IMR-90 (cell line): ENCODE measurements around the gene TMBIM1. TPM values are rescaled to one million over a fixed set of nuclear protein-coding genes. Genes with fewer than 3 reads are reported as not detected.

ENCODE experiments used
- ATAC-seq: fragments of 200-7000 bp; cut with Tn5 transposase; 2 replicates; pipeline ENCODE4 v1.9.1; 2020; ENCODE audit warnings: low read depth, mild to moderate bottlenecking, moderate library complexity
- BruUV-seq: library from RNA; stranded (reverse); fragments of 400-500 nt; replicated peaks from 2 replicates; lab custom pipeline; 2021; lab: Mats Ljungman, UMichigan
- CTCF ChIA-PET: fragments of 300-600 bp; formaldehyde crosslinking; extraction: SDS; loops from one replicate; lab custom pipeline; 2021; ENCODE audit warnings: antibody characterized with exemption; lab: Yijun Ruan, JAX
- POLR2A ChIA-PET: fragments of 300-600 bp; sonication (Branson Sonifier 250); formaldehyde crosslinking; loops from one replicate; lab custom pipeline; 2022; ENCODE audit warnings: antibody characterized with exemption; ENCODE audit not compliant: unreplicated experiment; lab: Charles Lee
- DNase-seq: peaks from one replicate; pipeline ENCODE4 v3.0.0; 2013
- H2AFZ ChIP-seq: replicated peaks from 2 replicates; pipeline ENCODE3; 2013; ENCODE audit warnings: low read length, mild to moderate bottlenecking; ENCODE audit not compliant: poor library complexity
- H2AK5ac ChIP-seq: 2 replicates; pipeline ENCODE4 v1.6.1; 2013; ENCODE audit warnings: low read depth, low read length, inconsistent platforms
- H2AK9ac ChIP-seq: replicated peaks from 2 replicates; pipeline ENCODE3; 2013; ENCODE audit warnings: mild to moderate bottlenecking, low read depth, low read length, moderate library complexity; ENCODE audit not compliant: poor library complexity
- H2BK120ac ChIP-seq: 2 replicates; pipeline ENCODE4 v1.6.1; 2013; ENCODE audit warnings: low read depth, low read length, inconsistent platforms
- H2BK15ac ChIP-seq: 3 replicates; pipeline ENCODE4 v1.6.1; 2013; ENCODE audit warnings: low read depth, low read length, inconsistent platforms
- H2BK20ac ChIP-seq: 2 replicates; pipeline ENCODE4 v1.6.1; 2013; ENCODE audit warnings: low read depth, mild to moderate bottlenecking, inconsistent platforms, low read length, moderate library complexity
- H2BK5ac ChIP-seq: 2 replicates; pipeline ENCODE4 v1.6.1; 2013; ENCODE audit warnings: mild to moderate bottlenecking, low read depth, low read length, inconsistent platforms; ENCODE audit not compliant: poor library complexity, severe bottlenecking
- H3K14ac ChIP-seq: replicated peaks from 2 replicates; pipeline ENCODE4 v1.6.1; 2013; ENCODE audit warnings: low read depth, low read length, inconsistent platforms
- H3K18ac ChIP-seq: 2 replicates; pipeline ENCODE4 v1.6.1; 2013; ENCODE audit warnings: low read depth, low read length, control low read depth
- H3K23ac ChIP-seq: 2 replicates; pipeline ENCODE4 v1.6.1; 2013; ENCODE audit warnings: low read depth, low read length, inconsistent platforms
- H3K27ac ChIP-seq: 2 replicates; pipeline ENCODE4 v1.5.1; 2013; ENCODE audit warnings: mild to moderate bottlenecking, control low read depth, low read length; ENCODE audit not compliant: insufficient read depth
- H3K27me3 ChIP-seq: 2 replicates; pipeline ENCODE4 v1.6.1; 2013; ENCODE audit warnings: low read length; ENCODE audit not compliant: control insufficient read depth, insufficient read depth
- H3K36me3 ChIP-seq: 2 replicates; pipeline ENCODE4 v1.6.1; 2013; ENCODE audit warnings: low read length, mixed read lengths; ENCODE audit not compliant: control insufficient read depth, insufficient read depth
- H3K4ac ChIP-seq: 2 replicates; pipeline ENCODE4 v1.6.1; 2013; ENCODE audit warnings: low read depth, low read length, inconsistent platforms
- H3K4me1 ChIP-seq: 2 replicates; pipeline ENCODE4 v1.6.1; 2013; ENCODE audit warnings: low read length, mixed read lengths; ENCODE audit not compliant: control insufficient read depth, insufficient read depth
- H3K4me2 ChIP-seq: 2 replicates; pipeline ENCODE4 v1.6.1; 2013; ENCODE audit warnings: low read depth, mild to moderate bottlenecking, control low read depth, low read length, moderate library complexity
- H3K4me3 ChIP-seq: 2 replicates; pipeline ENCODE4 v1.5.1; 2013; ENCODE audit warnings: low read depth, mild to moderate bottlenecking, control low read depth, low read length, moderate library complexity; ENCODE audit not compliant: insufficient read depth
- H3K56ac ChIP-seq: 2 replicates; pipeline ENCODE4 v1.6.1; 2013; ENCODE audit warnings: low read length, inconsistent platforms; ENCODE audit not compliant: insufficient read depth; ENCODE audit errors: extremely low read depth
- H3K79me1 ChIP-seq, 2 experiments: 2 replicates each; pipeline ENCODE4 v1.6.1; 2013; ENCODE audit warnings: low read length in 2 of 2, inconsistent platforms in 1 of 2, low read depth in 1 of 2
- H3K9ac ChIP-seq: 2 replicates; pipeline ENCODE4 v1.6.1; 2013; ENCODE audit warnings: low read depth, low read length, control low read depth
- H3K9me1 ChIP-seq: 2 replicates; pipeline ENCODE4 v1.6.1; 2013; ENCODE audit warnings: low read length, inconsistent platforms; ENCODE audit not compliant: insufficient read depth
- H3K9me3 ChIP-seq: 2 replicates; pipeline ENCODE4 v1.6.1; 2013; ENCODE audit warnings: low read length; ENCODE audit not compliant: control insufficient read depth, insufficient read depth
- H4K20me1 ChIP-seq: 2 replicates; pipeline ENCODE4 v1.6.1; 2013; ENCODE audit warnings: low read length, inconsistent platforms; ENCODE audit not compliant: insufficient read depth
- H4K5ac ChIP-seq: 2 replicates; pipeline ENCODE4 v1.6.1; 2013; ENCODE audit warnings: mild to moderate bottlenecking, low read depth, low read length, control low read depth
- H4K8ac ChIP-seq, 2 experiments: 2 replicates each; pipeline ENCODE4 v1.6.1; 2013; ENCODE audit warnings: low read depth in 2 of 2, low read length in 2 of 2, control low read depth in 1 of 2, inconsistent platforms in 1 of 2
- H4K91ac ChIP-seq: 2 replicates; pipeline ENCODE4 v1.6.1; 2013; ENCODE audit warnings: low read depth, low read length, inconsistent platforms; ENCODE audit not compliant: insufficient read depth
- BHLHE40 ChIP-seq: fragments of 150-350 bp; IDR thresholded peaks from 2 replicates; pipeline ENCODE4 v1.6.1; 2016; ENCODE audit warnings: mild to moderate bottlenecking, low read depth, low read length
- CHD1 ChIP-seq: IDR thresholded peaks from 2 replicates; pipeline ENCODE4 v1.6.1; 2012; ENCODE audit warnings: low read depth, low read length, improper control_type of control experiment
- CTCF ChIP-seq: conservative IDR thresholded peaks from 2 replicates; pipeline ENCODE4 v1.5.1; 2012; ENCODE audit warnings: mild to moderate bottlenecking, low read depth, low read length, improper control_type of control experiment
- ELK1 ChIP-seq: fragments of 150-350 bp; IDR thresholded peaks from 2 replicates; pipeline ENCODE4 v1.6.1; 2016; ENCODE audit warnings: low read depth, mild to moderate bottlenecking, low read length, moderate library complexity, borderline replicate concordance
- FOS ChIP-seq: fragments of 150-350 bp; IDR thresholded peaks from 2 replicates; pipeline ENCODE4 v1.6.1; 2016; ENCODE audit warnings: low read depth, low read length
- MAFK ChIP-seq: IDR thresholded peaks from 2 replicates; pipeline ENCODE4 v1.6.1; 2012; ENCODE audit warnings: low read depth, low read length, improper control_type of control experiment
- MXI1 ChIP-seq: IDR thresholded peaks from 2 replicates; pipeline ENCODE4 v1.6.1; 2012; ENCODE audit warnings: low read depth, mild to moderate bottlenecking, low read length, moderate library complexity, borderline replicate concordance
- NFE2L2 ChIP-seq: fragments of 150-350 bp; IDR thresholded peaks from 2 replicates; pipeline ENCODE4 v1.6.1; 2016; ENCODE audit warnings: low read depth, mild to moderate bottlenecking, low read length
- POLR2A ChIP-seq: IDR thresholded peaks from 2 replicates; pipeline ENCODE4 v1.6.1; 2012; ENCODE audit warnings: mild to moderate bottlenecking, low read depth, low read length
- RAD21 ChIP-seq: IDR thresholded peaks from 2 replicates; pipeline ENCODE4 v1.6.1; 2012; ENCODE audit warnings: low read length, improper control_type of control experiment
- RCOR1 ChIP-seq: IDR thresholded peaks from 2 replicates; pipeline ENCODE4 v1.6.1; 2012; ENCODE audit warnings: mild to moderate bottlenecking, low read length, improper control_type of control experiment; ENCODE audit not compliant: insufficient replicate concordance
- RFX5 ChIP-seq: IDR thresholded peaks from 2 replicates; pipeline ENCODE4 v1.8.0; 2012; ENCODE audit warnings: low read depth, mild to moderate bottlenecking, low read length, moderate library complexity
- SMC3 ChIP-seq: fragments of 150-350 bp; IDR thresholded peaks from 2 replicates; pipeline ENCODE4 v1.6.1; 2016; ENCODE audit warnings: low read depth, mild to moderate bottlenecking, antibody characterized with exemption, low read length, moderate library complexity
- WGBS, 2 experiments: methylation state at CpG; one replicate each; pipeline versions ENCODE4 v1.1.5 to v1.1.7; 2013; ENCODE audit warnings: missing lambda C conversion rate in 2 of 2; ENCODE audit not compliant: insufficient read length in 1 of 2; ENCODE audit errors: extremely low coverage in 2 of 2; 5-methylcytosine and 5-hydroxymethylcytosine counted together
- dilution Hi-C: fragments of 300-500 bp; cut with HindIII; formaldehyde crosslinking; loops from one replicate; pipeline ENCODE4 v1.14.3; 2018; ENCODE audit warnings: low sequenced_read_pairs; ENCODE audit not compliant: unreplicated experiment
- in situ Hi-C: fragments of 300-500 bp; cut with MboI; formaldehyde crosslinking; loops from 3 replicates; pipeline ENCODE4 v1.14.3; 2019; ENCODE audit warnings: low sequenced_read_pairs, inconsistent platforms, mixed read lengths
- intact Hi-C: fragments of 100-400 bp; cut with micrococcal nuclease; formaldehyde crosslinking; loops from 2 replicates; pipeline ENCODE4 v1.10.0; 2022
- polyA plus RNA-seq, 3 experiments: library from polyadenylated mRNA; depleted of rRNA; stranded (reverse); fragments of >200 nt; gene quantifications; 2 replicates each; pipeline ENCODE4 v1.2.3, GENCODE V29; 2012; ENCODE audit warnings: low replicate concordance in 1 of 3
- total RNA-seq: library from RNA; depleted of rRNA; stranded (reverse); fragments of >200 nt; gene quantifications from 2 replicates; pipeline ENCODE4 v1.2.3, GENCODE V29; 2012

TMBIM1 gene
- total and polyA plus RNA-seq, 2 of the 4 experiments (the other 2 are of a cell fraction), result 84.6 to 102 TPM

- DNase-seq (peak; percentile 99), ATAC-seq (peak; percentile 94)
- CTCF ChIA-PET, result interaction anchor here (0.7 to 3.9 kb wide), 5 partner anchors 11 to 27 kb away, joined by 3 to 24 read pairs (median 3); partner anchors contain the start of gene TMBIM1
- Histone ChIP-seq H3K56ac (peak within 1 kb of the TSS; percentile 56), H2AK5ac (peak within 1 kb of the TSS; percentile 63), H3K9me1 (0 out of 2 replicates have a peak, but pooled peaks cover 3% of the 10 kb centered on the region), H4K91ac (peak within 1 kb of the TSS; percentile 58), H3K23ac (peak within 1 kb of the TSS; percentile 62), H2AFZ (peak within 1 kb of the TSS; percentile 98), H2AK9ac (peak within 1 kb of the TSS; percentile 97), H3K18ac (no peak within 1 kb of the TSS; the same call in 1 of the 2 replicates), H3K27me3 (no peaks in the 10 kb centered on the region), H3K14ac (peak within 1 kb of the TSS; percentile 80), H2BK20ac (no peak within 1 kb of the TSS), H2BK120ac (no peak within 1 kb of the TSS; the same call in 1 of the 2 replicates), H3K9ac (peak within 1 kb of the TSS; percentile 82), H3K4ac (peak within 1 kb of the TSS; percentile 78), H3K36me3 (peaks cover 38% of the 10 kb centered on the region), H4K8ac (peak within 1 kb of the TSS; percentile 52 to 89), H3K4me2 (peak within 1 kb of the TSS; percentile 91), H2BK5ac (peak within 1 kb of the TSS; percentile 30), H3K27ac (peak within 1 kb of the TSS; percentile 64), H4K5ac (0 out of 2 replicates have a peak within 1 kb of the TSS, but pooled peaks have one; percentile 26), H4K20me1 (peaks cover 12% of the 10 kb centered on the region; the same call in 1 of the 2 replicates), H3K4me3 (peak within 1 kb of the TSS; percentile 72), H3K79me1 (peaks cover 23 to 48% of the 10 kb centered on the region in 2 experiments), H3K4me1 (peaks cover 10% of the 10 kb centered on the region), H3K9me3 (no peaks in the 10 kb centered on the region), H2BK15ac (no peak within 1 kb of the TSS)
- dilution Hi-C loops (no loop called here), in situ Hi-C loops (loop anchor here (10.0 kb wide), 1 partner anchor 125 kb away; the partner anchor contains the start of gene CTDSP1), intact Hi-C loops (loop anchor here (10.0 kb wide), 1 partner anchor 295 kb away; the partner anchor contains the start of genes CNOT9 and USP37)
- POLR2A ChIA-PET, result interaction anchor here (0.6 to 1.1 kb wide), 5 partner anchors 11 to 1169 kb away, joined by 3 to 4 read pairs (median 3); no protein-coding TSS in a partner anchor
- no TSS peak for BruUV-seq
- whole genome bisulfite sequencing, 2 experiments, result 1% methylated on average over 17 of the region's 64 CpGs; no CpG with 5 or more reads in 1 of the 2 experiments
- no peak for TF ChIP-seq NFE2L2
- no peak for TF ChIP-seq BHLHE40
- peak; percentile 16; the same call in 1 of the 2 replicates for TF ChIP-seq SMC3
- no peak for TF ChIP-seq MAFK
- TF ChIP-seq RAD21, result no peak
- TF ChIP-seq RFX5, result no peak
- TF ChIP-seq ELK1, result 0 out of 2 replicates have a peak, but pooled peaks have one; percentile 14
- TF ChIP-seq CHD1, result no peak
- TF ChIP-seq RCOR1, result no peak
- TF ChIP-seq CTCF, result peak; percentile 28
- peak; percentile 93 for TF ChIP-seq POLR2A
- TF ChIP-seq FOS, result peak; percentile 46; the same call in 1 of the 2 replicates
- peak; percentile 64; the same call in 1 of the 2 replicates for TF ChIP-seq MXI1
Measured at GRCh38 chr2:218269900-218270720, 22.2 kb downstream of the TMBIM1 start, which contains the start of the genes AAMP and PNKD. Gene AAMP, minus strand, starts transcription at chr2:218270137. Its CDS starts 51 bp downstream, at chr2:218270086. Gene PNKD, plus strand, starts transcription at chr2:218270519. Its CDS starts 17 bp downstream, at chr2:218270536.
